ENCODE measurements around the gene KCNE2.
"Not testable (repeated sequence)": the region's sequence is repeated elsewhere in the genome, so short reads cannot be mapped to it uniquely, and the experiment has no call there.

Gene KCNE2

GRCh38 chr21:34354836-34355235, 9.0 kb upstream of the KCNE2 start:
- no peak for DNase-seq

GRCh38 chr21:34355570-34355969, 8.2 kb upstream of the KCNE2 start:
- DNase-seq, result no peak

- no peak for DNase-seq
These were observed 5.9 kb upstream of the KCNE2 start for GRCh38 chr21:34357889-34358288.

GRCh38 chr21:34358866-34359265, 4.9 kb upstream of the KCNE2 start:
- DNase-seq, result no peak

GRCh38 chr21:34360488-34361241, 3.1 kb upstream of the KCNE2 start:
- no peak for DNase-seq

GRCh38 chr21:34362136-34362444, 1.7 kb upstream of the KCNE2 start:
- no peak for DNase-seq

- no peak for DNase-seq
These were observed 1.1 kb upstream of the KCNE2 start for GRCh38 chr21:34362670-34363069.

- no peak for DNase-seq
These were observed 1.1 kb downstream of the KCNE2 start for GRCh38 chr21:34364921-34365320.

GRCh38 chr21:34365809-34366208, 2.0 kb downstream of the KCNE2 start:
- no peak for DNase-seq

- peak; percentile 69 for DNase-seq
These were observed 3.6 kb downstream of the KCNE2 start for GRCh38 chr21:34367320-34367935.

- DNase-seq, result no peak
These were observed 5.9 kb downstream of the KCNE2 start for GRCh38 chr21:34369741-34370140.

- DNase-seq, result no peak
These were observed 8.5 kb downstream of the KCNE2 start for GRCh38 chr21:34372321-34372720.

- DNase-seq, result not testable (repeated sequence)
These were observed 10.7 kb downstream of the KCNE2 start for GRCh38 chr21:34374462-34374861.

- not testable (repeated sequence) for DNase-seq
These were observed 11.3 kb downstream of the KCNE2 start, which contains the start of gene SMIM11 for GRCh38 chr21:34374940-34375618. TSS of gene SMIM11 (plus strand) at chr21:34375507. CDS start at chr21:34379505, 3,998 bp downstream.

- DNase-seq, result not testable (repeated sequence)
These were observed 11.8 kb downstream of the KCNE2 start for GRCh38 chr21:34375619-34375972.

- DNase-seq, result not testable (repeated sequence)
These were observed 19.3 kb downstream of the KCNE2 start for GRCh38 chr21:34383138-34383537.

GRCh38 chr21:34383724-34384415, 20.1 kb downstream of the KCNE2 start:
- not testable (repeated sequence) for DNase-seq

- not testable (repeated sequence) for DNase-seq
These were observed 36.7 kb downstream of the KCNE2 start for GRCh38 chr21:34400522-34400921.

- not testable (repeated sequence) for DNase-seq
These were observed 40.9 kb downstream of the KCNE2 start for GRCh38 chr21:34404742-34405141.

- DNase-seq, result not testable (repeated sequence)
These were observed 41.9 kb downstream of the KCNE2 start for GRCh38 chr21:34405686-34406085.

- not testable (repeated sequence) for DNase-seq
These were observed 42.3 kb downstream of the KCNE2 start for GRCh38 chr21:34406102-34406501.

- DNase-seq, result not testable (repeated sequence)
These were observed 42.9 kb downstream of the KCNE2 start for GRCh38 chr21:34406676-34407075.

- not testable (repeated sequence) for DNase-seq
These were observed 43.5 kb downstream of the KCNE2 start for GRCh38 chr21:34407294-34407693.

Measured in inflammatory macrophage treated with lipopolysaccharide for 4 hours (primary cell).